MM.1S (cell line): ENCODE results near the gene CMTR2.

Experiments
- DNase-seq: peaks from one replicate; pipeline ENCODE4 v3.0.0-alpha.2; 2015
- H2AFZ ChIP-seq: fragments of 300-600 bp; sonication (generic); 2 replicates; pipeline ENCODE4 v1.6.0; 2016; ENCODE audit warnings: antibody characterized with exemption, low read length
- H3F3A ChIP-seq: fragments of 300-600 bp; sonication (generic); 2 replicates; pipeline ENCODE4 v1.6.1; 2016; ENCODE audit warnings: mild to moderate bottlenecking, antibody characterized with exemption, low read length, moderate library complexity, mixed read lengths; ENCODE audit not compliant: insufficient read depth
- H3K27ac ChIP-seq: fragments of 300-600 bp; sonication (generic); 2 replicates; pipeline ENCODE4 v1.5.1; 2016; ENCODE audit warnings: mild to moderate bottlenecking, low read length
- H3K27me3 ChIP-seq: fragments of 300-600 bp; sonication (generic); replicated peaks from 2 replicates; pipeline ENCODE4 v1.6.0; 2016; ENCODE audit warnings: low read length; ENCODE audit not compliant: insufficient read depth
- H3K36me3 ChIP-seq: fragments of 300-600 bp; sonication (generic); replicated peaks from 2 replicates; pipeline ENCODE4 v1.6.1; 2016; ENCODE audit warnings: mild to moderate bottlenecking, low read length, mixed read lengths; ENCODE audit not compliant: insufficient read depth
- H3K4me1 ChIP-seq: fragments of 300-600 bp; sonication (generic); 2 replicates; pipeline ENCODE4 v1.6.1; 2016; ENCODE audit warnings: low read length, mixed read lengths
- H3K4me2 ChIP-seq: fragments of 300-600 bp; sonication (generic); 2 replicates; pipeline ENCODE4 v1.6.0; 2016; ENCODE audit warnings: low read depth, low read length
- H3K4me3 ChIP-seq: fragments of 300-600 bp; sonication (generic); 2 replicates; pipeline ENCODE4 v1.5.1; 2016; ENCODE audit warnings: low read length, mixed read lengths
- H3K79me2 ChIP-seq: fragments of 300-600 bp; sonication (generic); 2 replicates; pipeline ENCODE4 v1.6.1; 2016; ENCODE audit warnings: mixed run types, low read length, mixed read lengths
- H3K9ac ChIP-seq: fragments of 300-600 bp; sonication (generic); 2 replicates; pipeline ENCODE4 v1.6.1; 2016; ENCODE audit warnings: low read length, mixed read lengths
- H3K9me2 ChIP-seq: fragments of 300-600 bp; sonication (generic); replicated peaks from 2 replicates; pipeline ENCODE4 v1.6.1; 2016; ENCODE audit warnings: mild to moderate bottlenecking, low read length, mixed read lengths; ENCODE audit not compliant: insufficient read depth
- H3K9me3 ChIP-seq: fragments of 300-600 bp; sonication (generic); replicated peaks from 2 replicates; pipeline ENCODE4 v1.6.1; 2016; ENCODE audit warnings: mild to moderate bottlenecking, low read length, mixed read lengths; ENCODE audit not compliant: insufficient read depth
- H4K20me1 ChIP-seq: fragments of 300-600 bp; sonication (generic); 2 replicates; pipeline ENCODE4 v1.6.1; 2016; ENCODE audit warnings: mild to moderate bottlenecking, low read length, moderate library complexity, mixed read lengths; ENCODE audit not compliant: insufficient read depth
- EZH2 ChIP-seq: fragments of 300-600 bp; sonication (generic); optimal IDR thresholded peaks from 2 replicates; pipeline ENCODE3; 2017; ENCODE audit warnings: low read depth, mild to moderate bottlenecking, antibody characterized with exemption, low read length, mixed read lengths
- EZH2phosphoT487 ChIP-seq: fragments of 300-600 bp; sonication (generic); IDR thresholded peaks from 2 replicates; pipeline ENCODE4 v1.6.1; 2018; ENCODE audit warnings: antibody characterized with exemption, low read length
- TF ChIP-seq, protein P1 (sequence below): fragments of 300-600 bp; sonication (generic); IDR thresholded peaks from 2 replicates; pipeline ENCODE4 v1.5.1; 2016; ENCODE audit warnings: antibody characterized with exemption, low read length, mixed read lengths

Gene CMTR2

GRCh38 chr16:71262391-71262790 is 26.8 kb downstream of the CMTR2 start:
- no peaks in the 10 kb centered on the region for H3K4me1 ChIP-seq
- no peaks in the 10 kb centered on the region for H3K27me3 ChIP-seq
- H3F3A ChIP-seq, result no peaks in the 10 kb centered on the region
- H3K27ac ChIP-seq, result no peak overlapping the region
- H3K4me3 ChIP-seq, result no peak overlapping the region
- H4K20me1 ChIP-seq, result no peaks in the 10 kb centered on the region
- no peaks in the 10 kb centered on the region for H3K9me2 ChIP-seq
- H3K36me3 ChIP-seq, result no peaks in the 10 kb centered on the region
- no peak for TF ChIP-seq EZH2
- TF ChIP-seq, protein P1, sequence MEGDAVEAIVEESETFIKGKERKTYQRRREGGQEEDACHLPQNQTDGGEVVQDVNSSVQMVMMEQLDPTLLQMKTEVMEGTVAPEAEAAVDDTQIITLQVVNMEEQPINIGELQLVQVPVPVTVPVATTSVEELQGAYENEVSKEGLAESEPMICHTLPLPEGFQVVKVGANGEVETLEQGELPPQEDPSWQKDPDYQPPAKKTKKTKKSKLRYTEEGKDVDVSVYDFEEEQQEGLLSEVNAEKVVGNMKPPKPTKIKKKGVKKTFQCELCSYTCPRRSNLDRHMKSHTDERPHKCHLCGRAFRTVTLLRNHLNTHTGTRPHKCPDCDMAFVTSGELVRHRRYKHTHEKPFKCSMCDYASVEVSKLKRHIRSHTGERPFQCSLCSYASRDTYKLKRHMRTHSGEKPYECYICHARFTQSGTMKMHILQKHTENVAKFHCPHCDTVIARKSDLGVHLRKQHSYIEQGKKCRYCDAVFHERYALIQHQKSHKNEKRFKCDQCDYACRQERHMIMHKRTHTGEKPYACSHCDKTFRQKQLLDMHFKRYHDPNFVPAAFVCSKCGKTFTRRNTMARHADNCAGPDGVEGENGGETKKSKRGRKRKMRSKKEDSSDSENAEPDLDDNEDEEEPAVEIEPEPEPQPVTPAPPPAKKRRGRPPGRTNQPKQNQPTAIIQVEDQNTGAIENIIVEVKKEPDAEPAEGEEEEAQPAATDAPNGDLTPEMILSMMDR, result no peak
- TF ChIP-seq EZH2phosphoT487, result no peak
- no peaks in the 10 kb centered on the region for H3K79me2 ChIP-seq
- DNase-seq, result no peak
- H3K9me3 ChIP-seq, result no peaks in the 10 kb centered on the region
- H3K9ac ChIP-seq, result no peak overlapping the region
- no peak overlapping the region for H2AFZ ChIP-seq
- no peak overlapping the region for H3K4me2 ChIP-seq

DNA sequence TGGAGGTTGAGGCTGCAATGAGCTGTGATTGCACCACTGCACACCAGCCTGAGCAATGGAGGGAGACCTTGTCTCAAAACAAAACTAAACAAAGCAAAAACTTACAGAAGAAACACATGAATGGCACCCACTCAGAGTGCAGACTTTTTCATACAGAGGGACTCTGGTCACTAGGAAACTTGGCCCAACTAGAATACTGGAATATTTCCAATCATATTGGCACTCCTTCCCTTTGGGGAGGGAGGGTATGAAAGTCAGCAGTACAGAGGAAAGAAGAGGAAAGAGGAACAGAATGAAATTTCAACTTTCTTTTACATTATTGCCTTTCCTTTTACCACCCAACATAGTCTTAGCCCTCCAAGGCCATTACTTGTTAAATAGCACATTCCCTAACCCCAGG is 28.2 kb downstream of the CMTR2 start:
- DNase-seq, result no peak
- no peaks in the 10 kb centered on the region for H3K79me2 ChIP-seq
- no peaks in the 10 kb centered on the region for H3K9me3 ChIP-seq
- H3F3A ChIP-seq, result no peaks in the 10 kb centered on the region
- TF ChIP-seq EZH2 (no peak), EZH2phosphoT487 (no peak)
- TF ChIP-seq, protein P1, result no peak
- no peaks in the 10 kb centered on the region for H3K27me3 ChIP-seq
- no peak overlapping the region for H2AFZ ChIP-seq
- H3K9ac ChIP-seq, result no peak overlapping the region
- H3K4me3 ChIP-seq, result no peak overlapping the region
- H3K4me2 ChIP-seq, result no peak overlapping the region
- H4K20me1 ChIP-seq, result no peaks in the 10 kb centered on the region
- H3K36me3 ChIP-seq, result no peaks in the 10 kb centered on the region
- H3K9me2 ChIP-seq, result no peaks in the 10 kb centered on the region
- H3K27ac ChIP-seq, result no peak overlapping the region
- H3K4me1 ChIP-seq, result no peaks in the 10 kb centered on the region

GRCh38 chr16:71259086-71259485 is 30.1 kb downstream of the CMTR2 start:
- H3K9me3 ChIP-seq, result no peaks in the 10 kb centered on the region
- no peak for DNase-seq
- TF ChIP-seq EZH2phosphoT487 (no peak), EZH2 (no peak)
- TF ChIP-seq, protein P1, result no peak
- no peaks in the 10 kb centered on the region for H3K27me3 ChIP-seq
- no peaks in the 10 kb centered on the region for H3K9me2 ChIP-seq
- no peaks in the 10 kb centered on the region for H3K79me2 ChIP-seq
- H3K4me1 ChIP-seq, result no peaks in the 10 kb centered on the region
- H4K20me1 ChIP-seq, result no peaks in the 10 kb centered on the region
- H3K4me3 ChIP-seq, result no peak overlapping the region
- no peak overlapping the region for H3K4me2 ChIP-seq
- H3K27ac ChIP-seq, result no peak overlapping the region
- H2AFZ ChIP-seq, result no peak overlapping the region
- no peaks in the 10 kb centered on the region for H3F3A ChIP-seq
- no peaks in the 10 kb centered on the region for H3K36me3 ChIP-seq
- no peak overlapping the region for H3K9ac ChIP-seq
